Gastrocnemius medialis (tissue), 4 donors: ENCODE data around the gene SCP2. TPM values are rescaled to one million over a fixed set of nuclear protein-coding genes. Genes with fewer than 3 reads are reported as not detected.
"Not testable (repeated sequence)": the region's sequence is repeated elsewhere in the genome, so short reads cannot be mapped to it uniquely, and the experiment has no call there.

Experiments used
- ATAC-seq, 2 donors: fragments of 150-250 bp; one replicate each; pipeline ENCODE4 v1.9.1; 2016
- DNase-seq, 2 donors: peaks; one replicate each; pipeline ENCODE4 v3.0.0-alpha.2; 2019
- H3K27ac ChIP-seq, 4 donors: fragments of 200-600 bp; sonication (generic); 1 replicate in 1 of 4; 2 replicates in 3 of 4; pipeline ENCODE4 v1.5.1; 2016 to 2018; ENCODE audit warnings: mild to moderate bottlenecking in 2 of 4, moderate library complexity in 1 of 4
- H3K27me3 ChIP-seq, 3 donors: fragments of 200-600 bp; sonication (generic) in 2 of 3; 1 replicate in 1 of 3; 2 replicates in 2 of 3; pipeline versions ENCODE4 v1.5.1 to v1.6.0; 2016 to 2019; ENCODE audit warnings: mild to moderate bottlenecking in 1 of 3, moderate library complexity in 1 of 3
- H3K36me3 ChIP-seq, 2 donors: fragments of 200-600 bp; sonication (generic) in 1 of 2; one replicate each; pipeline ENCODE4 v1.5.1; 2017 to 2018
- H3K4me1 ChIP-seq, 2 donors: fragments of 200-600 bp; sonication (generic) in 1 of 2; one replicate each; pipeline ENCODE4 v1.5.1; 2016 to 2017; ENCODE audit warnings: mild to moderate bottlenecking in 2 of 2
- H3K4me3 ChIP-seq, 4 donors: fragments of 200-600 bp; sonication (generic) in 3 of 4; 1 replicate in 1 of 4; 2 replicates in 3 of 4; pipeline ENCODE4 v1.5.1; 2016 to 2019; ENCODE audit warnings: mild to moderate bottlenecking in 2 of 4
- H3K9me3 ChIP-seq, 3 donors: fragments of 200-600 bp; sonication (generic) in 2 of 3; 1 replicate in 1 of 3; 2 replicates in 2 of 3; pipeline ENCODE4 v1.5.1; 2016 to 2019
- CTCF ChIP-seq, 5 experiments: fragments of 450-650 bp in 3 of 5; fragments of 200-600 bp in 2 of 5; sonication (generic) in 2 of 5; IDR thresholded peaks in 4 of 5; conservative IDR thresholded peaks in 1 of 5; 1 replicate in 4 of 5; 2 replicates in 1 of 5; pipeline ENCODE4 v1.5.1; 2016 to 2019; ENCODE audit warnings: antibody characterized with exemption in 5 of 5, mild to moderate bottlenecking in 3 of 5, moderate library complexity in 3 of 5
- POLR2A ChIP-seq, 2 donors: fragments of 450-650 bp; IDR thresholded peaks; one replicate each; pipeline ENCODE4 v1.6.1; 2017; ENCODE audit warnings: antibody characterized with exemption in 2 of 2, mild to moderate bottlenecking in 2 of 2, moderate library complexity in 2 of 2
- in situ Hi-C, 4 donors: fragments of 200-750 bp; cut with MboI; loops; one replicate each; pipeline versions ENCODE4 v1.15.0 to v1.8.0; 2017; ENCODE audit warnings: low sequenced_read_pairs in 4 of 4
- intact Hi-C: fragments of 100-400 bp; cut with DNase I; formaldehyde crosslinking; loops from one replicate; pipeline ENCODE4 v1.15.1; 2023; ENCODE audit warnings: low total_unique reads
- total RNA-seq, 4 donors: library from RNA; depleted of rRNA; stranded (reverse); fragments of >200 nt; gene quantifications; one replicate each; pipeline versions ENCODE4 v1.1.0 to v1.2.3, GENCODE V29; 2016

The SCP2 gene
- total RNA-seq, 4 donors from 2014 or later: 44.6 to 75.4 (median 61.1) TPM

GRCh38 chr1:52973841-52974240, 46.8 kb downstream of the SCP2 start:
- TF ChIP-seq CTCF (IDR thresholded peaks at IDR 0.05 in 4 of 5, conservative IDR thresholded peaks at IDR 0.05 in 1 of 5) (no peak), POLR2A (IDR thresholded peaks at IDR 0.05) (no peak)
- no peaks in the 10 kb centered on the region for H3K27me3 ChIP-seq
- no peak overlapping the region for H3K4me3 ChIP-seq
- DNase-seq (no peak), ATAC-seq (no peak)
- H3K9me3 ChIP-seq: no peaks in the 10 kb centered on the region
- intact Hi-C loops (no loop called here), in situ Hi-C loops (no loop called here)
- H3K36me3 ChIP-seq: peaks cover 2 to 22% of the 10 kb centered on the region in 2 donors
- no peak overlapping the region for H3K27ac ChIP-seq
- H3K4me1 ChIP-seq: no peaks in the 10 kb centered on the region

GRCh38 chr1:52976183-52977035, 49.3 kb downstream of the SCP2 start:
- Histone ChIP-seq H3K4me3 (no peak overlapping the region), H3K4me1 (no peaks in the 10 kb centered on the region), H3K9me3 (no peaks in the 10 kb centered on the region), H3K27ac (no peak overlapping the region), H3K36me3 (peaks cover 4 to 48% of the 10 kb centered on the region in 2 donors), H3K27me3 (no peaks in the 10 kb centered on the region)
- DNase-seq: no peak
- TF ChIP-seq CTCF (IDR thresholded peaks at IDR 0.05 in 4 of 5, conservative IDR thresholded peaks at IDR 0.05 in 1 of 5) (no peak), POLR2A (IDR thresholded peaks at IDR 0.05) (no peak)
- no peak for ATAC-seq
- in situ Hi-C loops: no loop called here
- intact Hi-C loops: no loop called here

- intact Hi-C loops (no loop called here), in situ Hi-C loops (no loop called here)
- Histone ChIP-seq H3K27me3 (no peaks in the 10 kb centered on the region), H3K4me3 (no peak overlapping the region), H3K36me3 (peaks cover 4 to 49% of the 10 kb centered on the region in 2 donors), H3K9me3 (no peaks in the 10 kb centered on the region), H3K4me1 (no peaks in the 10 kb centered on the region), H3K27ac (no peak overlapping the region)
- DNase-seq (no peak), ATAC-seq (no peak)
- TF ChIP-seq CTCF (IDR thresholded peaks at IDR 0.05 in 4 of 5, conservative IDR thresholded peaks at IDR 0.05 in 1 of 5) (no peak), POLR2A (IDR thresholded peaks at IDR 0.05) (no peak)
Observed at GRCh38 chr1:52978045-52978444, 51.0 kb downstream of the SCP2 start.

GRCh38 chr1:52992733-52993132, 65.7 kb downstream of the SCP2 start:
- H3K4me1 ChIP-seq, intact Hi-C loops, H3K4me3 ChIP-seq, in situ Hi-C loops, H3K27me3 ChIP-seq, ATAC-seq, H3K27ac ChIP-seq, H3K9me3 ChIP-seq, DNase-seq: not testable (repeated sequence)
- peaks cover 0 to 24% of the 10 kb centered on the region in 2 donors for H3K36me3 ChIP-seq

GRCh38 chr1:52994656-52995055, 67.6 kb downstream of the SCP2 start:
- no peak for TF ChIP-seq CTCF (IDR thresholded peaks at IDR 0.05 in 4 of 5, conservative IDR thresholded peaks at IDR 0.05 in 1 of 5)
- no peak for TF ChIP-seq POLR2A (IDR thresholded peaks at IDR 0.05)
- DNase-seq (no peak), ATAC-seq (no peak)
- in situ Hi-C loops (no loop called here), intact Hi-C loops (no loop called here)
- H3K4me3 ChIP-seq: no peak overlapping the region
- peaks cover 0 to 14% of the 10 kb centered on the region in 2 donors for H3K36me3 ChIP-seq
- H3K27ac ChIP-seq: no peak overlapping the region
- H3K27me3 ChIP-seq: no peaks in the 10 kb centered on the region
- H3K9me3 ChIP-seq: no peaks in the 10 kb centered on the region
- H3K4me1 ChIP-seq: no peaks in the 10 kb centered on the region
